ENCODE results near the gene STRIP1.
"Not testable (repeated sequence)": the region's sequence is repeated elsewhere in the genome, so short reads cannot be mapped to it uniquely, and the experiment has no call there.

The STRIP1 gene

GRCh38 chr1:110011527-110012041, 22.8 kb upstream of the STRIP1 start:
- peak in 2 of 3 experiments; percentile 11 to 58 for DNase-seq

- DNase-seq: no peak
These were observed 22.2 kb upstream of the STRIP1 start for GRCh38 chr1:110012100-110012780.

GRCh38 chr1:110017792-110018191, 16.6 kb upstream of the STRIP1 start:
- no peak for DNase-seq

- DNase-seq: no peak
These were observed 16.0 kb upstream of the STRIP1 start for GRCh38 chr1:110018396-110018795.

GRCh38 chr1:110019770-110020169, 14.7 kb upstream of the STRIP1 start:
- no peak for DNase-seq

- no peak for DNase-seq
These were observed 13.1 kb upstream of the STRIP1 start for GRCh38 chr1:110021285-110021684.

GRCh38 chr1:110024613-110025012, 9.8 kb upstream of the STRIP1 start:
- DNase-seq: no peak

- not testable (repeated sequence) for DNase-seq
These were observed 3.7 kb upstream of the STRIP1 start for GRCh38 chr1:110030687-110031086.

GRCh38 chr1:110032327-110032726, 2.1 kb upstream of the STRIP1 start:
- DNase-seq: no peak

GRCh38 chr1:110033421-110033820, 1.0 kb upstream of the STRIP1 start:
- DNase-seq: no peak

- no peak for DNase-seq
These were observed 379 bp upstream of the STRIP1 start for GRCh38 chr1:110034040-110034450.

GRCh38 chr1:110035236-110035752, 870 bp downstream of the STRIP1 start:
- no peak for DNase-seq

GRCh38 chr1:110038271-110038670, 3.8 kb downstream of the STRIP1 start:
- DNase-seq: no peak

- DNase-seq: no peak
These were observed 5.2 kb downstream of the STRIP1 start for GRCh38 chr1:110039641-110040040.

GRCh38 chr1:110040548-110040947, 6.1 kb downstream of the STRIP1 start:
- DNase-seq: no peak

GRCh38 chr1:110043016-110043415, 8.6 kb downstream of the STRIP1 start:
- DNase-seq: no peak

- DNase-seq: no peak
These were observed 13.0 kb downstream of the STRIP1 start for GRCh38 chr1:110047463-110047862.

GRCh38 chr1:110048240-110048639, 13.8 kb downstream of the STRIP1 start:
- no peak for DNase-seq

- no peak for DNase-seq
These were observed 14.6 kb downstream of the STRIP1 start for GRCh38 chr1:110048923-110049601.

- peak in 1 of 3 experiments; percentile 13 for DNase-seq
These were observed 15.6 kb downstream of the STRIP1 start for GRCh38 chr1:110049801-110050601.

- DNase-seq: no peak
These were observed 16.3 kb downstream of the STRIP1 start for GRCh38 chr1:110050602-110051261.

GRCh38 chr1:110051262-110051648, 16.8 kb downstream of the STRIP1 start:
- DNase-seq: no peak

All from NCI-H1417 (cell line).